Esophagus squamous epithelium (tissue), 4 donors: Measurements from ENCODE around the gene DOCK1.

ENCODE experiments used
- CTCF ChIP-seq, 6 experiments: fragments of 450-650 bp in 4 of 6; fragments of 200-600 bp in 2 of 6; sonication (generic) in 2 of 6; IDR thresholded peaks; one replicate each; pipeline ENCODE4 v1.5.1; 2016 to 2019; ENCODE audit warnings: antibody characterized with exemption in 6 of 6, mild to moderate bottlenecking in 4 of 6, moderate library complexity in 4 of 6
- POLR2A ChIP-seq, 4 donors: fragments of 450-650 bp; IDR thresholded peaks; one replicate each; pipeline ENCODE4 v1.6.1; 2017; ENCODE audit warnings: antibody characterized with exemption in 4 of 4, mild to moderate bottlenecking in 4 of 4, moderate library complexity in 3 of 4

DNA sequence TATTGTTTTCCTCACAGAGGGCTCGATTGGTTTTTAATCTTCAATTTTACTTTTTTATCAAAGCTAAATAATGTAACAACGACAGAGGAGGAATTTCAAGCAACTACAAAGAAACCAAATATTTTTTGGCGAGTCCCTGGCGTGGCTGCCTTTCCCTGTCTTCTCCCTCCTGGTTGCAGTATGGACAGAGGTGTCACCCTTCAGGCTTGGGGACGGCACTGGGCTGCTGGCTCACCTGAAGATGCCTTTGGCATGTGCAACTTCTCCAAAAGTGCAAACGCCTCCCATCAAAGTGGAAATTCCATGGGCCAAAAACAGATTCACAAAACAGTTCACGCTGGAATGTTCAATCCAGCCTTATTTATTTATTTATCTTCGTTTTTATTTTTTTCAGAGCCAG is 51.9 kb downstream of the DOCK1 start:
- TF ChIP-seq CTCF (IDR thresholded peaks at IDR 0.05) (no peak), POLR2A (IDR thresholded peaks at IDR 0.05) (no peak)
